Suppressor macrophage treated with lipopolysaccharide for 4 hours (primary cell): ENCODE results near the gene PIGV.

ENCODE experiments used
- DNase-seq: peaks from one replicate; pipeline ENCODE4 v3.0.0-alpha.2; 2020

PIGV gene

GRCh38 chr1:26774462-26774861, 13.3 kb upstream of the PIGV start:
- DNase-seq, result no peak

GRCh38 chr1:26775666-26776065, 12.1 kb upstream of the PIGV start:
- no peak for DNase-seq

- DNase-seq, result no peak
Observed at GRCh38 chr1:26779098-26779668, 8.6 kb upstream of the PIGV start.

GRCh38 chr1:26780344-26780957, 7.3 kb upstream of the PIGV start:
- DNase-seq, result no peak

DNA sequence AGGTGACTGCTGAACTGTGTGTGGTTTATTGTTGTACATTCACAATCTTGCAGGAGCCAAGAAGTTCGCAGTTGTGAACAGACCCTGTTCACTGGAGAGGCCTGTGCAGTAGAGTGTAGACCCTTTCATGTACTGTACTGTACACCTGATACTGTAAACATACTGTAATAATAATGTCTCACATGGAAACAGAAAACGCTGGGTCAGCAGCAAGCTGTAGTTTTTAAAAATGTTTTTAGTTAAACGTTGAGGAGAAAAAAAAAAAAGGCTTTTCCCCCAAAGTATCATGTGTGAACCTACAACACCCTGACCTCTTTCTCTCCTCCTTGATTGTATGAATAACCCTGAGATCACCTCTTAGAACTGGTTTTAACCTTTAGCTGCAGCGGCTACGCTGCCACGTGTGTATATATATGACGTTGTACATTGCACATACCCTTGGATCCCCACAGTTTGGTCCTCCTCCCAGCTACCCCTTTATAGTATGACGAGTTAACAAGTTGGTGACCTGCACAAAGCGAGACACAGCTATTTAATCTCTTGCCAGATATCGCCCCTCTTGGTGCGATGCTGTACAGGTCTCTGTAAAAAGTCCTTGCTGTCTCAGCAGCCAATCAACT, 6.4 kb upstream of the PIGV start:
- DNase-seq, result no peak

DNA sequence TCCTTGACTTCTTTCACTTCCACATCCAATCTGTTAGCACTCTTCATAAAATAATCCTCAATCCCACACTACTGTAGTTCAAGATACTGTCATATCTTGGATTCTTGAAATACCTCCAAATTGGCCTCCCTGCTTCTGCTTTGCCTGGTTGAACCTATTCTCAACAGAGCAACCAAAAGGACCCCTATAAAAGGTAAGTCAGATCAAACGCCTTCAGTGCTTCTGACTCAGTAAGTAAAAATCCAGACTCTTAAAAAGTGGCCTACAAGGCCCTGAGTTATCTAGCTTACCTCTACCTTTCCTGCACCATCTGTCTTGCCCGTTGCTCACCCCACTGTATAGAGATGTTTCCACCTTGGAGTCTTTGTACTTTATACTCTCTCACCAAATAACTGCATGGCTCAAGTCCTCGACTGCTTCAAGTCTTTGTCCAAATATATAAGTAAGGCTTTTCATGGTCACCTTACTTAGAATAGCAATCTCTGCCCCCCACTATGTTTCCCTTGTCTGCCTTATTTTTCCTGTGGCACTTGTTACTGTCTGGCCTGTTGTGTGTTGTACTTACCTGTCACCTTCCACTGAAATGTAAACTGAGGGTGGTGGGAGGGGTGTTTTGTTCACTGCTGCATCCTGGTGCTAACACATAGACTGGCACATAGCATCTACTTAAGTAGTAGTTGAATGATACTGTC, 5.1 kb upstream of the PIGV start:
- no peak for DNase-seq

DNA sequence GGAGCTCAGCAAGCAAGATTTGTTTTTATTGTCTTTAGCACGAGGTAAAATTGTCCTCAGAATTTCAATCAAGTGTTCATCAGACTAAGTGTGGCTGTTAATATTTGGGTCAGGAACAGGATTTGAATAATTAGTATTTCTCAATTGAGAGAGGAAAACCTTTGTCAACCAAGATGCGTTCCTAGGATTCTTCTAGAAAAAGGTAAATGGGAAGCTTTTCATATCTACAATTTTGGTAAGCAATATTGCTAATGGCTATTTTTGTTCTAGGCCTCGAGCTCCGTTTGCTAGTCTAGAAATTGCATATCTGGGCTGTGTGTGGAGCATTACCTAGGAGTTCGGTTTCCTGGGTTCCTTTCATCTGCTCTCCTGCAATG, 4.1 kb upstream of the PIGV start:
- no peak for DNase-seq

GRCh38 chr1:26784023-26784871, 3.5 kb upstream of the PIGV start:
- peak; percentile 35 for DNase-seq

GRCh38 chr1:26784886-26785285, 2.9 kb upstream of the PIGV start:
- DNase-seq, result no peak

GRCh38 chr1:26785611-26786436, 1.9 kb upstream of the PIGV start:
- peak; percentile 69 for DNase-seq

DNA sequence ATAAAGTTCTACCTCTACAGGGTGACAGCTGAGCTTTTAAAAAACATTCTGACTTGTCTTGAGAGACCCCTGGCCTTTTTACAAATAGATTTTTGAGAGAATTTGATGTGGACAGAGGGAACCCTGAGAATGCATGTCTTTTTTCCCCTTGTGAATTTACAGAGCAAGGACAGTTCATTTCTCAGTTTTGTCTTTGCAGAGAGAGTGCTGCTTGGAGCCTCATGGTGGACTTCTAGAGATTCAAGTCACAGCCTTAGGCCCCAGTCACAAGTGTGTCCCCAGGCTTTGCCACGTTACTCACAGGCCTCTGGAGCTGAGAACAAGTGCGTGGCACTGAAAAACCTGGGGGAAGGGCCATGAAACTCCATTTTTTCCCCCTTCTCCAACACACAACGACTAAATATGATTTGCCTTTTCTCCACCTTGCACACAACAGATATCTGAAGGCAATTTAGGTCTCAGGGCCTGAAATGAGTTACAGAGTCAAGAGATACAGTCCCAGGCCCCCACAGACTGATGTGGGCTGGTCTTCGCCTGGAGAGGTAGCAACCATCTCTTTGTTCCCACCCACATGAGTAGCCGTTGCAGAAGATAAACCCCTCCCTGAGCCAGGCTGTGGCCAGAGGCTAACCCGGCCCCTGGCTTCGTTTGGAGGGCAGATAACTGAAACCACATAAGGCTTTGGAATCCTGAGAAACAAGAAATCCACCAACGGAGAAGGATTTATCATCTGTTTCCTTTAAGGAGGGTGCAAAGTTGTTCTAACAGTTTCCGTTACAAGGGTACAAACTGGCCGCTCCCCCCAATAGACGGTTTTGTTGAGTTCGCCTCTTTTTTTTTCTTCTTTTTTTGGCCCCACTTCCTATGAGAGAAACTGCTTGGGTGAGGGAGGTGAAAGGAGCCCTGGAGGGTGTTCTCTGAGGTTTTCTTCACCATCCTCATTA, 1.0 kb upstream of the PIGV start:
- DNase-seq, result peak; percentile 32

GRCh38 chr1:26787381-26787705, 407 bp upstream of the PIGV start:
- peak; percentile 61 for DNase-seq

GRCh38 chr1:26788515-26788785, 700 bp downstream of the PIGV start:
- peak; percentile 21 for DNase-seq

DNA sequence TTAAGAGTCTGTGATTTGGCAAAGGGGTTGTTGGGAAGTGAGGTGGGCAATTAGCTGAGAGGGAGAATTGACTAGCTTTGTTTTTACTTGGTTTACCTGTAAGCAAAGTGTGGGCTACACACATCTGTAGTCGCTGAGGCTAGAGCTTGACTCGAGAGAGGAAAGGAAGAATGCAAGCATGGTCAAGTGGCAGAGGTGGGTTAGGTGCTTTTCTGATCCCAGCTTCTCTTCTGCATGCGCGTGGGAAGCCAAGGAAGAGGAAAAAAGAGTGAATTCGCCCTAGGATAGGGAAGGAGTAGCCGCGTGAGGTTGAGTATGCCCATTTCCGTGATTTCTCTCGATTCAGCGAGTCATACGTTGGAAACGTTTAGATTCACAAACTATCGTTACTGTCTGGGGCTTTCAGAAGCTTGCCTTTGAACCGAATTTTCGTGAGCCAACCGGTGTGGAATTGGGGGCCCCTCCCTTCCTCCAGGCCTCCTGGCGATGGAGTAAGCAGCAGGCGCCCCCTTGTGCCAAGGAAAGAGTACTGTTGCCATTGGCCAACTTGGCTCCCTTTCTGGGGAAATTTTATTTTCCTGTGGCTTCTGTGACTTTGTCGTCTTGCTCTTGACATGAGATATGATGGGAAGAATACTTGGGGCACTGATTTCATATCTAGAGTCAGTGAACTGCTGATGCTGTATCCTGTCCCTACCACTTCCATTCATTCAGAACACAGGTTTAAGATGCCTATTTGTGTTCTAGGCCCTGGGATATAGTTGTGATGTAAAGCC, 1.3 kb downstream of the PIGV start:
- peak; percentile 90 for DNase-seq

GRCh38 chr1:26789612-26789865, 1.8 kb downstream of the PIGV start:
- DNase-seq, result no peak

DNA sequence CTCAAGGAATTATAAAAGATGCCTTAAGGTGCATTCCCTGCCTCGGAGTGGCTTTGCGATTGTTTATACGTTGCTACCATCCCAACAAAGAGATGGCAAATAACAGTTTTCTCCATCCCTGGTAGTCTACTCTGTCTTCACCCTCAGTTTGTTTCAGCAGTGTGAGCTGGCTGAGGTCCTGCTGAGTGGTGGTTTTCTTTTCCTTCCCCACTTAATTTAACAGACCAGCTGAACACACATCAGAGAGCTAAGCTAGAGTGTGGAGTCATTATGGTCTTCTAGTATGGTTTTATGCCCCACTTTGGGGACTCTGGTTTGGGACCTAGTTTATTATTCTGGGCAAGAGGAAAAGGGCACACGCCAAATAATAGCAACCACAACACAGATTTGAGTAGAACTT, 2.2 kb downstream of the PIGV start:
- DNase-seq, result no peak

- no peak for DNase-seq
Observed at GRCh38 chr1:26790551-26790953, 2.8 kb downstream of the PIGV start.

GRCh38 chr1:26791148-26791547, 3.4 kb downstream of the PIGV start:
- DNase-seq, result peak; percentile 28

- DNase-seq, result no peak
Observed at GRCh38 chr1:26791626-26792025, 3.9 kb downstream of the PIGV start.

DNA sequence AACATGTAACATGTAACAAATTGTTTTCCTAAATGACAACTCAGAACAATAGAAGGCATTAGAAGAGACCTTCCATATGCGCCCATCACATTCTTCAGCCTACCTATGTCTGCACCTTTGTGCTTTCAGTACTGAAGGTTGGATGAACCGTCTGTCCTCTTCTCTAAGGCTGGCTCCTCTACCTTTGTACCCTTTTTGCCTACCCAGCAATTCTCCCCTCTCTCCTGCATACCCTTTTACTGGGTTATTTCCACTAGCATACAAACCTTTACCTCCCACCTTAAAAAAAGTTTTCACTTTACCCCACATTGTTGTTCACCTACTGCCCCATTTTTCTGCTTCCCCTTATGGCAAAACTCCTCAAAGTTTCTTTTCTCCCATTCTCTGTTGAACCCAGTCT, 5.2 kb downstream of the PIGV start:
- no peak for DNase-seq

DNA sequence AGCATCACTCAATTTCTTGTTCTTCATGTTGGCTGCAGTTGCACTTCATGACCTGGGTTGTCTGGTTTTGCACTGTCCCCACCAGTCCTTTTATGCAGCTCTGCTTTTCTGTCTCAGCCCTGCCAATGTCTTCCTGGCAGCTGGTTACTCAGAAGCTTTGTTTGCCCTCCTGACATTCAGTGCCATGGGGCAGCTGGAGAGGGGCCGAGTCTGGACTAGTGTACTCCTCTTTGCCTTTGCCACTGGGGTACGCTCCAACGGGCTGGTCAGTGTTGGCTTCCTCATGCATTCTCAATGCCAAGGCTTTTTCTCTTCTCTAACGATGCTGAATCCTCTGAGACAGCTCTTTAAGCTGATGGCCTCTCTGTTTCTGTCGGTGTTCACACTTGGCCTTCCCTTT, 6.6 kb downstream of the PIGV start:
- DNase-seq, result no peak
